Measurements from ENCODE around the gene PRPF40B.

DNA sequence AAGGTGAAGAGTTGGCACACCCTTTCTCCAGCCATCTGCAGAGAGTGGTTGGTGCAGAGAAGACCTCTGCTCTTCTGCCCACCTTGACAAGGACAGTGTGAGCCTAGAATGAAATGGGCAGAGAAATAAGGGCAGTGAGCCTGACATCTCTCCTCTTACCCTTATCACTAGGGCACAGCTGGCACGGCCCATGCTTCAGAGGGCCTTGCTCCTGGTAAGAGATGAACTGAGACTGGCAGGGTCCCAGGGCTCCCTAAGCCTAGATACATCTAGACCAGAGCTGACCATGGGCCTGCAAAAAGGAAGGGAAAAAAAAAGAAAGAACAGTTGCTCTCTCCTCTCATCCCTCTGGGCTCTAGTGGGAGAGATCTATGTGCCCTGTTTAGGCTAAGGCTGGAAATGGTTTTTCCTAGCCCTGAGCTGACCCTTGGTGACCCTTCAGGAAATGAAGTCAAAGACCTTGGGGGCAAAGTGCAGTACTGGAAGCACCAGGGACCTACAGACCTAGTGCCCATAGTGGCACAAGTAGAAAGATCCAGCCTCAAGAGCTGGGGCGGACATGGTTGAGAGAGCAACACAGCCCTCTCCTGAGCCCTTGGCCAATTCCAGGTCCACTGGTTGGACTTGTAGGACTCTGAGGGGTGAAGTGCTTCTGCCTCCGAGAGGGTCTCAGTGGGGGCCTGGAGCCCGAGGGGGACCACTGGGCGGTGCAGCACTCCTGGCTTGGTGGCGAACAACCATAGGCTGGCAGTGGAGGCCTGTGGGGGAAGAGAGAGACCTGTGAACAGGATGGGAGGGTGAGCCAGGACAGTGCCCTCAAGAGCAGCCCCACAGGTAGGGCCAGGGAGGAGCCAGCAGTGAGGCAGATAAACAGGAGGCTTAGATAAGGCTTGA is 22.0 kb downstream of the PRPF40B start:
- TF ChIP-seq, protein P1, sequence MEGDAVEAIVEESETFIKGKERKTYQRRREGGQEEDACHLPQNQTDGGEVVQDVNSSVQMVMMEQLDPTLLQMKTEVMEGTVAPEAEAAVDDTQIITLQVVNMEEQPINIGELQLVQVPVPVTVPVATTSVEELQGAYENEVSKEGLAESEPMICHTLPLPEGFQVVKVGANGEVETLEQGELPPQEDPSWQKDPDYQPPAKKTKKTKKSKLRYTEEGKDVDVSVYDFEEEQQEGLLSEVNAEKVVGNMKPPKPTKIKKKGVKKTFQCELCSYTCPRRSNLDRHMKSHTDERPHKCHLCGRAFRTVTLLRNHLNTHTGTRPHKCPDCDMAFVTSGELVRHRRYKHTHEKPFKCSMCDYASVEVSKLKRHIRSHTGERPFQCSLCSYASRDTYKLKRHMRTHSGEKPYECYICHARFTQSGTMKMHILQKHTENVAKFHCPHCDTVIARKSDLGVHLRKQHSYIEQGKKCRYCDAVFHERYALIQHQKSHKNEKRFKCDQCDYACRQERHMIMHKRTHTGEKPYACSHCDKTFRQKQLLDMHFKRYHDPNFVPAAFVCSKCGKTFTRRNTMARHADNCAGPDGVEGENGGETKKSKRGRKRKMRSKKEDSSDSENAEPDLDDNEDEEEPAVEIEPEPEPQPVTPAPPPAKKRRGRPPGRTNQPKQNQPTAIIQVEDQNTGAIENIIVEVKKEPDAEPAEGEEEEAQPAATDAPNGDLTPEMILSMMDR (conservative IDR thresholded peaks at IDR 0.05), result no peak
- TF ChIP-seq EZH2 (IDR thresholded peaks at IDR 0.05; ENCODE audit: low read depth), result no peak
